Breast epithelium (tissue), 4 donors: ENCODE measurements around the gene SGCA. TPM values are rescaled to one million over a fixed set of nuclear protein-coding genes. Genes with fewer than 3 reads are reported as not detected.

ENCODE experiments used
- DNase-seq, 2 donors: peaks; one replicate each; pipeline ENCODE4 v3.0.0-alpha.2; 2019; ENCODE audit warnings: low spot score in 2 of 2
- H3K27ac ChIP-seq, 2 donors: fragments of 200-600 bp; sonication (generic) in 1 of 2; one replicate each; pipeline ENCODE4 v1.5.1; 2016 to 2019; ENCODE audit warnings: mild to moderate bottlenecking in 1 of 2
- H3K27me3 ChIP-seq, 2 donors: fragments of 200-600 bp; sonication (generic) in 1 of 2; one replicate each; pipeline versions ENCODE4 v1.5.1 to v1.6.0; 2017 to 2019; ENCODE audit warnings: control low read depth in 1 of 2, mild to moderate bottlenecking in 1 of 2
- H3K36me3 ChIP-seq: fragments of 200-600 bp; one replicate; pipeline ENCODE4 v1.5.1; 2019
- H3K4me1 ChIP-seq, 2 donors: fragments of 200-600 bp; sonication (generic); one replicate each; pipeline ENCODE4 v1.5.1; 2016 to 2019; ENCODE audit warnings: control low read depth in 1 of 2
- H3K4me3 ChIP-seq, 3 donors: fragments of 200-600 bp; sonication (generic); 1 replicate in 2 of 3; 2 replicates in 1 of 3; pipeline ENCODE4 v1.5.1; 2016 to 2019; ENCODE audit warnings: mild to moderate bottlenecking in 3 of 3, moderate library complexity in 2 of 3
- H3K9me3 ChIP-seq, 2 donors: fragments of 200-600 bp; sonication (generic) in 1 of 2; one replicate each; pipeline ENCODE4 v1.5.1; 2016 to 2019; ENCODE audit warnings: control low read depth in 1 of 2
- POLR2A ChIP-seq: fragments of 450-650 bp; IDR thresholded peaks from one replicate; pipeline ENCODE4 v1.6.1; 2016; ENCODE audit warnings: antibody characterized with exemption, mild to moderate bottlenecking, moderate library complexity
- POLR2AphosphoS5 ChIP-seq, 3 donors: sonication (generic); formaldehyde crosslinking; IDR thresholded peaks; one replicate each; pipeline ENCODE4 v1.6.1; 2017; ENCODE audit warnings: antibody characterized with exemption in 3 of 3
- intact Hi-C: fragments of 100-400 bp; cut with DNase I; formaldehyde crosslinking; loops from one replicate; pipeline ENCODE4 v1.15.1; 2023; ENCODE audit warnings: low total_unique reads
- total RNA-seq, 3 donors: library from RNA; depleted of rRNA; stranded (reverse); fragments of >200 nt; gene quantifications; one replicate each; pipeline ENCODE4 v1.1.0, GENCODE V29; 2016
- TF ChIP-seq, protein P1 (sequence below), 3 donors: fragments of 450-650 bp; IDR thresholded peaks; one replicate each; pipeline ENCODE4 v1.5.1; 2016 to 2017; ENCODE audit warnings: antibody characterized with exemption in 3 of 3, mild to moderate bottlenecking in 3 of 3, moderate library complexity in 3 of 3

SGCA gene
- total RNA-seq, 3 donors from 2014 or later: 0.33 to 2.6 (median 0.73) TPM

DNA sequence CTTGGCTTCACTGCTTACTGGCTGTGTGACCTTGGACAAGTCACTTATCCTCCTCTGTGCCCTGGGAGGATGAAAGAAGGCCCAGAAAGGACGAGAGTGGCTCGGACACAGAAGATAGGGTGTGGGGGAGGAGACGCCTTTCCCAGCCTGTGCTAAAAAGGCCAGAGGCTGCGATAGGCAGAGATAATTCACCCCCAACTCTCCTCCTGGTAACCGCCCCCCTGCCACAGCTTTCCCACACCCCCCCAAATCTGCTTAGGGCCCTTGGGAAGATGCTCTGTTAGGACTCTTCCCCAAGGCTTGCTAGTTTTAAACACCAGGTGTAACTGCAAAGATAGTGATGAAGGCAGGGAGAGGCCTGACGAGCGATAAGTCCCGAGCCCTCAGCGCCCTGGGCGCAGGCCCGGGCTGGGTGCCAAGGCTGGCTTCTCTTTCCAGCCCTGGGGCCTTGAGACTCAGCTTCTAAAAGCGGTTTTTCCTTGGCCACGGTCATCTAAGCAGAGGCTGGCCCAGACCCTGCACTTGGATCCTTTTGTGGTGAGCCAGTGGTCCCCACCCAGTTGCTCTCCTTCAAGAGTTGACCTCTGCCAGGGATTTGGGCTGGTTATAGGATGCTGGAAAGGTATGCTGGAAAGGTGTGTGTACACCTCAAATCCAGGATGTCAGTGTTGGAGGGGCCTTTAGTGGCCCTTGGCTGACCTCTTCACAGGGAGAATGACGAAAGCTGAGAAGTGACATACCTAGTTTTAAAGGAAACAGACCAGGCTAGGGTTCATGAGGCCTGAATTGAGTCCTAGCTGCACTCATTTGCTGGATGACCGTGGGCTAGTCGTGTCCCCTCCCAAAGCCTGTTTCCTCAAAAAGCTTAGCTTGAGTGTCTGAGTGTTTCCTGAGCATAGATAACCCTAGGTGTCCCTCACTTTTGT is 11.9 kb upstream of the SGCA start:
- TF ChIP-seq, protein P1, sequence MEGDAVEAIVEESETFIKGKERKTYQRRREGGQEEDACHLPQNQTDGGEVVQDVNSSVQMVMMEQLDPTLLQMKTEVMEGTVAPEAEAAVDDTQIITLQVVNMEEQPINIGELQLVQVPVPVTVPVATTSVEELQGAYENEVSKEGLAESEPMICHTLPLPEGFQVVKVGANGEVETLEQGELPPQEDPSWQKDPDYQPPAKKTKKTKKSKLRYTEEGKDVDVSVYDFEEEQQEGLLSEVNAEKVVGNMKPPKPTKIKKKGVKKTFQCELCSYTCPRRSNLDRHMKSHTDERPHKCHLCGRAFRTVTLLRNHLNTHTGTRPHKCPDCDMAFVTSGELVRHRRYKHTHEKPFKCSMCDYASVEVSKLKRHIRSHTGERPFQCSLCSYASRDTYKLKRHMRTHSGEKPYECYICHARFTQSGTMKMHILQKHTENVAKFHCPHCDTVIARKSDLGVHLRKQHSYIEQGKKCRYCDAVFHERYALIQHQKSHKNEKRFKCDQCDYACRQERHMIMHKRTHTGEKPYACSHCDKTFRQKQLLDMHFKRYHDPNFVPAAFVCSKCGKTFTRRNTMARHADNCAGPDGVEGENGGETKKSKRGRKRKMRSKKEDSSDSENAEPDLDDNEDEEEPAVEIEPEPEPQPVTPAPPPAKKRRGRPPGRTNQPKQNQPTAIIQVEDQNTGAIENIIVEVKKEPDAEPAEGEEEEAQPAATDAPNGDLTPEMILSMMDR (IDR thresholded peaks at IDR 0.05): no peak
- no peak for TF ChIP-seq POLR2AphosphoS5 (IDR thresholded peaks at IDR 0.05)
- no peak for TF ChIP-seq POLR2A
- H3K9me3 ChIP-seq: no peaks in the 10 kb centered on the region
- no peaks in the 10 kb centered on the region for H3K36me3 ChIP-seq
- H3K27me3 ChIP-seq: no peaks in the 10 kb centered on the region
- peaks cover 7 to 28% of the 10 kb centered on the region in 2 donors for H3K4me1 ChIP-seq
- DNase-seq: peak in 1 of 2 donors; percentile 60
- intact Hi-C loops: loop anchor here (2.0 kb wide), 1 partner anchor 67 kb away; no protein-coding TSS in a partner anchor
- H3K27ac ChIP-seq: peak overlapping the region; percentile 88 to 94
- H3K4me3 ChIP-seq: no peak overlapping the region

GRCh38 chr17:50154604-50155003 is 11.2 kb upstream of the SGCA start:
- Histone ChIP-seq H3K9me3 (no peaks in the 10 kb centered on the region), H3K27ac (peak overlapping the region; percentile 88 to 94), H3K4me3 (no peak overlapping the region), H3K36me3 (no peaks in the 10 kb centered on the region), H3K27me3 (no peaks in the 10 kb centered on the region), H3K4me1 (peaks cover 7 to 28% of the 10 kb centered on the region in 2 donors)
- intact Hi-C loops: no loop called here
- no peak for TF ChIP-seq POLR2A
- DNase-seq: no peak

- no peaks in the 10 kb centered on the region for H3K27me3 ChIP-seq
- no peaks in the 10 kb centered on the region for H3K9me3 ChIP-seq
- H3K4me3 ChIP-seq: no peak overlapping the region
- peaks cover 7 to 28% of the 10 kb centered on the region in 2 donors for H3K4me1 ChIP-seq
- TF ChIP-seq, protein P1 (IDR thresholded peaks at IDR 0.05): no peak
- no peak for TF ChIP-seq POLR2A
- TF ChIP-seq POLR2AphosphoS5 (IDR thresholded peaks at IDR 0.05): no peak
- no peak for DNase-seq
- H3K36me3 ChIP-seq: no peaks in the 10 kb centered on the region
- H3K27ac ChIP-seq: peak overlapping the region; percentile 88 to 94
- intact Hi-C loops: no loop called here
These were observed 10.5 kb upstream of the SGCA start for GRCh38 chr17:50155115-50155819.

DNA sequence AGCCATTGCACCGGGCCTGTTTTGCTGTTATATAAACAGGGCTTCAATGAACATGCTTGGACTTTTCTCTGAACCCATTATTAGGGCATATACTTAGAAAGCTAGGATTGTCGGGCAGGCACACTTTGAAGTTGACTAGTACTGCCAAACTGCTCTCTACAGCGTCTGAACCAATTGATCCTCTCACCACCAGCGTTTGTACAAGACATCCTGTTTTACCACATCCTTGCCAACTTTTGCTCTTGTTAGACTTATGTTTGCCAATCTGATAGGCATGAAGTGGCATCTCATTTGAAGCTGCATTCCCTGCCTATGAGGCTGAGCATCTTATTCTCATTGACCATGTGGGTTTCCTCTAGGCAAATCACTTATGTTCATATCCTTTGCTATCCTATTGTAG is 7.9 kb upstream of the SGCA start:
- Histone ChIP-seq H3K9me3 (no peaks in the 10 kb centered on the region), H3K36me3 (no peaks in the 10 kb centered on the region), H3K4me1 (peaks cover 0 to 23% of the 10 kb centered on the region in 2 donors), H3K27ac (no peak overlapping the region), H3K27me3 (no peaks in the 10 kb centered on the region), H3K4me3 (no peak overlapping the region)
- DNase-seq: no peak
- intact Hi-C loops: no loop called here
- no peak for TF ChIP-seq POLR2A
- TF ChIP-seq POLR2AphosphoS5 (IDR thresholded peaks at IDR 0.05): no peak
- TF ChIP-seq, protein P1 (IDR thresholded peaks at IDR 0.05): no peak

GRCh38 chr17:50161023-50161910 is 4.5 kb upstream of the SGCA start:
- TF ChIP-seq POLR2AphosphoS5 (IDR thresholded peaks at IDR 0.05): peak; percentile 33 to 61 (median 44)
- no peak for TF ChIP-seq POLR2A
- TF ChIP-seq, protein P1 (IDR thresholded peaks at IDR 0.05): peak; percentile 93 to 95 (median 94)
- Histone ChIP-seq H3K27ac (peak overlapping the region; percentile 53 to 71), H3K9me3 (no peaks in the 10 kb centered on the region), H3K27me3 (no peaks in the 10 kb centered on the region), H3K36me3 (no peaks in the 10 kb centered on the region), H3K4me1 (peaks cover 0 to 7% of the 10 kb centered on the region in 2 donors), H3K4me3 (peak overlapping the region; percentile 43 to 69 (median 58))
- intact Hi-C loops: no loop called here
- peak; percentile 87 to 91 for DNase-seq
